Measurements from ENCODE around the gene C6orf47.

Gene C6orf47

GRCh38 chr6:31687321-31687720, 26.7 kb upstream of the C6orf47 start:
- DNase-seq = no peak

- DNase-seq = no peak
These were observed 25.9 kb upstream of the C6orf47 start for GRCh38 chr6:31686483-31686882.

GRCh38 chr6:31683591-31683990, 23.0 kb upstream of the C6orf47 start:
- no peak for DNase-seq

GRCh38 chr6:31681135-31681671, 20.6 kb upstream of the C6orf47 start:
- DNase-seq = no peak

- peak; percentile 51 for DNase-seq
These were observed 19.9 kb upstream of the C6orf47 start, which contains the start of gene LY6G5C for GRCh38 chr6:31680226-31681134. Gene LY6G5C (minus strand): TSS chr6:31681067. CDS start chr6:31680373, 694 bp downstream.

GRCh38 chr6:31677955-31678354, 17.4 kb upstream of the C6orf47 start:
- no peak for DNase-seq

- no peak for DNase-seq
These were observed 16.3 kb upstream of the C6orf47 start for GRCh38 chr6:31676904-31677303.

GRCh38 chr6:31676322-31676903, 15.8 kb upstream of the C6orf47 start:
- no peak for DNase-seq

GRCh38 chr6:31669676-31670075, 9.1 kb upstream of the C6orf47 start, which contains the start of gene LY6G5B:
Gene LY6G5B (plus strand): TSS chr6:31669976. CDS start chr6:31670951, 975 bp downstream.
- no peak for DNase-seq

GRCh38 chr6:31666337-31666965, 5.9 kb upstream of the C6orf47 start:
- no peak for DNase-seq

GRCh38 chr6:31665501-31666336, 5.1 kb upstream of the C6orf47 start, which contains the start of gene CSNK2B:
Gene CSNK2B (plus strand): TSS chr6:31666080. CDS start chr6:31666832, 752 bp downstream.
- peak; percentile 88 for DNase-seq

GRCh38 chr6:31664790-31665500, 4.4 kb upstream of the C6orf47 start, which contains the start of gene GPANK1:
Gene GPANK1 (minus strand): TSS chr6:31664997. CDS start chr6:31664478, 519 bp downstream.
- peak; percentile 44 for DNase-seq

- peak; percentile 19 for DNase-seq
These were observed 3.6 kb upstream of the C6orf47 start for GRCh38 chr6:31663961-31664789.

GRCh38 chr6:31663126-31663960, 2.8 kb upstream of the C6orf47 start:
- no peak for DNase-seq

- DNase-seq = no peak
These were observed 1.6 kb upstream of the C6orf47 start for GRCh38 chr6:31662124-31662723.

GRCh38 chr6:31661262-31662123, 915 bp upstream of the C6orf47 start:
- DNase-seq = no peak

- DNase-seq = no peak
These were observed 763 bp downstream of the C6orf47 start for GRCh38 chr6:31659649-31660380.
